Activated CD8-positive, alpha-beta memory T cell treated with anti-CD3 and anti-CD28 coated beads for 48 hours (primary cell): ENCODE data around the gene LACTBL1.

Source experiments
- DNase-seq, 3 experiments: peaks; one replicate each; pipeline ENCODE4 v3.0.0-alpha.2; 2020; ENCODE audit warnings: low read depth in 2 of 3, low spot score in 2 of 3

Gene LACTBL1

DNA sequence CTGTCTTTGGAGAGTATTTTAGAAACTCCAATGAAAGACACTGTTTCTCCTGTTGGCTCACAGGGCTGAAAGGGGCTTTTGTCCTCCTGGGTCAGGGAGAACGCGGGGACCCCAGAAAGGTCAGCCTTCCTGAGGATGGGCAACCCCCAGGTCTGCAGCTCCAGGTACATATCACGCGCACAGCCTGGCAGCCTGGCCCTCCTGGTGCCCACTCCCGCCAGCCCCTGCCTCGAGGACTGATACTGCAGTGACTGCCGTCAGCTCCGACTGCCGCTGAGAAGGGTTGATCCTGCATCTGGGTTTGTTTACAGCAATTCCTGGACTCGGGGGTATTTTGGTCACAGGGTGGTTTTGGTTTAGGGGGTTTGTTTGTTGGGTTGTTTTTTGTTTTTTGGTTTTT is 58.5 kb downstream of the LACTBL1 start:
- no peak for DNase-seq

DNA sequence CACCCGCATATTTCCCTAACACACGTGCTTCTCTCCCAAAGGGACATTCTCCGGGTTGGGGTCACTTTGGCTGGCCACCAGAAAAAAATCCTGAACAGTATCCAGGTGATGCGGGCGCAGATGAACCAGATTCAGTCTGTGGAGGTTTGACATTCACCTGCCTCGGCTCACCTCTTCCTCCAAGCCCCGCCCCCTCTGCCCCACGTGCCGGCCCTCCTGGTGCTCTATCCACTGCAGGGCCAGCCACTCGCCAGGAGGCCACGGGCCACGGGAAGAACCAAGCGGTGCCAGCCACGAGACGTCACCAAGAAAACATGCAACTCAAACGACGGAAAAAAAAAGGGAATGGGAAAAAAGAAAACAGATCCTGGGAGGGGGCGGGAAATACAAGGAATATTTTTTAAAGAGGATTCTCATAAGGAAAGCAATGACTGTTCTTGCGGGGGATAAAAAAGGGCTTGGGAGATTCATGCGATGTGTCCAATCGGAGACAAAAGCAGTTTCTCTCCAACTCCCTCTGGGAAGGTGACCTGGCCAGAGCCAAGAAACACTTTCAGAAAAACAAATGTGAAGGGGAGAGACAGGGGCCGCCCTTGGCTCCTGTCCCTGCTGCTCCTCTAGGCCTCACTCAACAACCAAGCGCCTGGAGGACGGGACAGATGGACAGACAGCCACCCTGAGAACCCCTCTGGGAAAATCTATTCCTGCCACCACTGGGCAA is 59.1 kb downstream of the LACTBL1 start:
- DNase-seq, result no peak

DNA sequence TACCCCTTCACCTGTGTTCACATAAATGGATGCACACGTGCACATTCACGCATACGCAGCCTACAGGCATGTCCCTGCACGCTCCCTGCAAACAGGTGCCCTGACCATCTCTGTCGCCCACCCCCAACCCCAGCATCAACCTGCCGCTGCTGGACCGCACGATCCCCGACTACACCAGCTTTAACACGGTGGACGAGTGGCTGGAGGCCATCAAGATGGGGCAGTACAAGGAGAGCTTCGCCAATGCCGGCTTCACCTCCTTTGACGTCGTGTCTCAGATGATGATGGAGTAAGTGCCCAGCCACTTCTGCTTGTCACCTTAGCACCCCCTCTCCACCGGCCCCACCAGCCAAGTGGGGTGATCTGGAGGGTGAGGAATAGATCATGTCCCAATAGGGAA is 60.4 kb downstream of the LACTBL1 start:
- no peak for DNase-seq

DNA sequence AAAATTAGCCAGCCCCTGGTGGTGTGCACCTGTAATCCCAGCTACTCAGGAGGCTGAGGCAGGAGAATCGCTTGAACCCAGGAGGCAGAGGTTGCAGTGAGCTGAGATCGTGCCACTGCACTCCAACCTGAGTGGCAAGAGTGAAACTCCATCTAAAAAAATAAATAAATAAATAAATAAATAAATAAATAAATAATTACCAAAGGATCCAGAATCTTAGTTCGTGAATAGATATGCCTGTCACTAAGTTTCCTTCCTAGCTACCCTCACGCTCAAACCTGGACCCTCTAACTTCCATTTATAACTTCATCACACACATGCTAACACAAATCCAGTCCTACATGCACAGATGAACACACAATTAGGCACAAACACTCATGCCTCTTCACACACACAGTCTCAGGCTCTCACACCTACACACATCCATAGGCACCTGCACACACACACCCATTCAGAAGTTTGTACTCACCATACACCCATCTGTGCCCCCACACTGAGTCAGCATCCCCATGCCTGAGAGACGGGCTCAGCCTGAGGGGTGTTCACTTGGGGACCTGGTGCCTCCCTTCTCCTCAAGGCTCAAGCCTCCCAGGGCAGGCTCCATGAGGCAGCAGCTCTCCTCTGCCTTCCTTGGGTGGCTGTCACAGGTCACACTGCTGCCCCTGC is 61.5 kb downstream of the LACTBL1 start:
- no peak for DNase-seq

DNA sequence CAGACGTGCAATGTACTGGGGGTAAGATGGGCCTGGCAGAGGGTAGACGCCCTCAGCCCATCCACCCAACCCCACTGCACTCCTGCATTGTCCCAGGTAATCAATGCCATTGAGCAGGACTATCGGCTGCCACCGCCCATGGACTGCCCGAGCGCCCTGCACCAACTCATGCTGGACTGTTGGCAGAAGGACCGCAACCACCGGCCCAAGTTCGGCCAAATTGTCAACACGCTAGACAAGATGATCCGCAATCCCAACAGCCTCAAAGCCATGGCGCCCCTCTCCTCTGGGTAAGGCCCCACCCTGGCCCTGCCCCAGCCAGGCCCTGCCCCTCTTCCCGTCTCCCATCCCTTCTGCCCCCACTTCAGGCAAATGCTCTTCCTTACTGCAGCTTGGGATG is 62.4 kb downstream of the LACTBL1 start:
- no peak for DNase-seq

DNA sequence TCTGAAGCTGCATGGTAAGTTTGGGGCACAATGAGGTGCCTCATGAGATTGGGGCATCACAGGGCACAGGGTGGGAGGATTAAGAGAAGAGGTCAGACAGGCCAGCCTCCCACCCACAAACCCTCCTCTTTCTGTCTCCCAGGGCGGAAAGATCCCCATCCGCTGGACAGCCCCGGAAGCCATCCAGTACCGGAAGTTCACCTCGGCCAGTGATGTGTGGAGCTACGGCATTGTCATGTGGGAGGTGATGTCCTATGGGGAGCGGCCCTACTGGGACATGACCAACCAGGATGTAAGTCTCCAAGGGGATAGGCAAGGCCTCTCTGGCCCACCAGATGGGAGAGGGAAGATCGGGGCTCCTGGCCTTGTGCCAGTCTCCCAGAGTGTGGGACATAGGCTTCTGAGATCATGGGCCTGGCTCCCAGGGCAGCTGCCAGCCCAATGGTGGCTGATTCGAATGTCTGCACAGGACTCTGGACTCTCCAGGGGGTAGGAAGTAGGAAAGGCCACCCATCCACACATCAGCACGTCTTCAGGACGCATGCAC is 63.7 kb downstream of the LACTBL1 start:
- DNase-seq, result no peak

DNA sequence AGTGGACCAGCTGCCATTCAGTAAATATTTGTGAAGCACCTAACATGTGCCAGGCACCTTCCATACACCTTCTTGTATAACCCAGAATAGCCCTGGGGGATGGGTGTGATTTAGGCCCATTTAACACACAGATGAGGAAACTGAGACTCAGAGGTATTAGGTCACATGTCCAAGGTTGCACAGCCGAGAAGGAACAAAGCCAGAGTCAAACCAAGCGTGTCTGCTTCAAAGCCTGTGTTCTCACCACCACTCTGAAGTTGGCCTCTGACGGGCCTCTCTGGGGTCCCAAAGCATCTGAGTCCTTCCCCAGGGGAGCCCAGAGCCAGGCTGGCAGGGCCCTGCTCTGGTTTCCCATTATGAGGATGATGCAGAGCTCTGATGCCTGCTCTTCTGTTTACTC is 65.1 kb downstream of the LACTBL1 start:
- DNase-seq, result no peak

DNA sequence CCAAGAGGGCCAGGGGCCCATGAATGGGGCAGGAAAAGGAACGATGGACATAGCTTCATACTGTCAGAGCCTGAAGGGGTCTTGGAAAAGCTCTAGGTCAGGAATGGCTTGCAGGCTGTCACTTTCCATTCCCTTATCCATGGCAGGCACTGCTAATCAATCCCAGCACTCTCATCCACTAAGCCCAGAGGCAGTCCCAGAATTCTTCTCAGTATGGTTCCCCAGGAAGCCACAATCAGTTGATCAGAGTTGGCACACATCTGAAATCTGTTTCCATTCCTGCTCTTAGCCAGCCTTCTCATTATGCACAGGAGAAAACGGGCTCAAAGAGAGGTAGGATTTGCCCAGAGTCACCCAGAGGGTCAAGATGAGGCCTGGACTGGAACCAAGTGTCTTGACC is 65.7 kb downstream of the LACTBL1 start:
- DNase-seq, result no peak

DNA sequence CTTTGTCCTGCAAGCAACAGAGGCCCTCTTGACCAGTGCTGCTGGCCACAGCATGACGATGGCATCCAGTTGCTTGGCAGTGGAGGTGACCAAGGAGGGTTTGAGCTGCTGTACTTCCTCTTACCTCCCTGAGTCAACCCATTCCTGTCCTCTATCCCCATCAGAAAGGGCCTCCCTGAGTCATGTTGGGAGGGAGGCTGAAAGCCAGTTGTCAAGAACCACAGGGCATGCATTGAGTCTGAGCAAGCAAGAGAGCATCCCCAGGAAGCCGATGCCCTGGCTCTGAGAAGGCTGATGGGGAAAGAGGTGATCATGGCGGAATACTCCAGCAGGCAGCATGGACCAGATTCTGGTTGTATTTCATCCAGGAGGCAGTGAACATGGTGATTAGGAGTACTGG is 69.6 kb downstream of the LACTBL1 start:
- no peak for DNase-seq
